ENCODE measurements around the gene CIB2.

The CIB2 gene

DNA sequence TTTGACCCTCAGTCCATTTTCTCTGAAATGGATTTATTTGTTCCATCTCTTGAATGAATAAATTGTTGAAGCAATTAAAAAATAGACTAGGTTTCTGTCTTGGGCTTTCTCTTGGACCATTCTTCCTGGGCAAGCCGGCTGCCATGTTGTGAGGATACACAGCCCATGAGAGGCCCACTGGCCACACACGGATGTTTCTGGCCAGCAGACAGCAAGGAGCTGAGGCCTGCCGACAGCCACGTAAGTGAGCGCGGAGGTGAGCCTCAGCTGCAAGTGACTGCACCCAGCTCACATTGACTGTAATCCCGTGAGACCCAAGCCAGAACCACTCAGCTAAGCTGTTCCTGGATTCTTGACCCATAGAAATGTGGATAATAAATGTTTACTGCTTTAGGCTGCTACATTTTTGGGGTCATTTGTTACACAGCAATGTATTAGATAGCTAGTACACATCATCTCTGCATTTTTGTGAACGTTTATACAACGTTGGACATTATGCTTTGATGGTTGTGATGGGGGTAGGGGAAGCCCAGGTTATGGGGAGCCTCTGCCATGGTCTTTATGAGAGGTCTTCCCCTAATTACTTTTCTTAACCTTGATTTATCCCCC is 40.7 kb upstream of the CIB2 start:
- H3K4me3 ChIP-seq (ENCODE audit: low read depth, low read length), result no peak overlapping the region
- no peak for DNase-seq (ENCODE audit: low read depth)
- TF ChIP-seq, protein P1, sequence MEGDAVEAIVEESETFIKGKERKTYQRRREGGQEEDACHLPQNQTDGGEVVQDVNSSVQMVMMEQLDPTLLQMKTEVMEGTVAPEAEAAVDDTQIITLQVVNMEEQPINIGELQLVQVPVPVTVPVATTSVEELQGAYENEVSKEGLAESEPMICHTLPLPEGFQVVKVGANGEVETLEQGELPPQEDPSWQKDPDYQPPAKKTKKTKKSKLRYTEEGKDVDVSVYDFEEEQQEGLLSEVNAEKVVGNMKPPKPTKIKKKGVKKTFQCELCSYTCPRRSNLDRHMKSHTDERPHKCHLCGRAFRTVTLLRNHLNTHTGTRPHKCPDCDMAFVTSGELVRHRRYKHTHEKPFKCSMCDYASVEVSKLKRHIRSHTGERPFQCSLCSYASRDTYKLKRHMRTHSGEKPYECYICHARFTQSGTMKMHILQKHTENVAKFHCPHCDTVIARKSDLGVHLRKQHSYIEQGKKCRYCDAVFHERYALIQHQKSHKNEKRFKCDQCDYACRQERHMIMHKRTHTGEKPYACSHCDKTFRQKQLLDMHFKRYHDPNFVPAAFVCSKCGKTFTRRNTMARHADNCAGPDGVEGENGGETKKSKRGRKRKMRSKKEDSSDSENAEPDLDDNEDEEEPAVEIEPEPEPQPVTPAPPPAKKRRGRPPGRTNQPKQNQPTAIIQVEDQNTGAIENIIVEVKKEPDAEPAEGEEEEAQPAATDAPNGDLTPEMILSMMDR (conservative IDR thresholded peaks at IDR 0.05; ENCODE audit: low read depth, low read length), result no peak

DNA sequence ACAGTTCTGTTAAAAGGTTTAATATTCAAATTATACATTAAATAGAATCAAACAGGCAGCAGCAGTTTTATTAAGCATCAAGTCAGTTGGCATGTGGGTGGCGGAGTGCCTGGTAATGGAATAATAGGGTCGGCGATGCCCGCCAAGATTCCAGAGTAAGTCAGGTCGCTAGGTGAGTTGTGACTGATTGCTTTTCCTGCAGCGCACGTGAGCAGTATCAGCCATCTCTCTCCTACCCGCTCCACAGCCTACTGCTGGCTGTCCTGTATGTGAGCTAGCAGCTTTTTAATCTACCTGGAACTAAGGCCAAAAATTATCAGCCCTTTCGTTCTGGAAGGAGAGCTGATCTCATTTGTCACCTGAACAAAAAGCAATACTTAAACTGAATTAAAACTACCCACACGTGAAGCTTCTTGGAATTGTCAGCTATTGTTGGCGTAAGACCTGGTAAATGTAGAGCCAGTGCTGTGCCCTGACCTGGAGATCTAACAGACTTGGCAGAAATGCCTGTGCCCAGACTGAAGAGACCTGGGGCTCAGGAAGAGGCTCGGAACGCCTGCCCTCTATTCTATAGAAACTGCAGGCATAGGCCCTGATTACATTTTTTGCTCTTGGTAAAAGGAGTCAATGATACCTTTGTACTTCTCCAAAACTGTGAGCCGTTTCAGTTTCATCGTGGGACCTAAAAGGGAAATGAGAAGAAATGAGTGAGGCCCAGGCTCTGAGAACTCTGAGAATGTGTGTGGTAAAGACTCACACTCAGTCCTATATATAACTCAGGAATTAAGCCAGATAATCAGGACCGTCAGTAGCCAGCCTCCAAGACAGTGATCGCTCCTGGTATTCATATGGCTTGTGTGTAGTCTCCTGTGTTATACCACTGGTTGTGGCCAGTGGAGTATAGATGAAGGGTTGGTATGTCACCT is 39.9 kb upstream of the CIB2 start:
- TF ChIP-seq, protein P1 (conservative IDR thresholded peaks at IDR 0.05; ENCODE audit: low read depth, low read length), result no peak
- no peak overlapping the region for H3K4me3 ChIP-seq (ENCODE audit: low read depth, low read length)
- DNase-seq (ENCODE audit: low read depth), result no peak

DNA sequence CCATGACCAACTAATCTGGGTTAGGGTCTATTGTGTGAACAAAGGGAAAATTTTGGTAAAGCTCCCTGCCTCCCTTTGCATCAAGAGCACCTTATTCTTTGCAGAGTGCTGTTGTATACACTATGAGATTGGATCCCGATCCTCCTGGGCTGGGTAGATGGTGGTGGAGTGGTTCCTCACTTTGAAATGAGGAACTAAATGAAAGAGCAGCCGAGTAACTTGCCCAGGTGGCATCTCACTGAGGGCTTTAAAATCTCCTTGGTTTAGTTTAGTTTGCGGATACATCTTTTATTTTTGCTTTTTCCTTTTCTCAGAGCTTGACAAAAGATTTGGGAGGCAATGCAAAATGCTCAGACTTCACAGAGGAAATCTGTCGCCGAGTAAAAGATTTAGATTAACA is 37.4 kb upstream of the CIB2 start:
- DNase-seq (ENCODE audit: low read depth), result no peak
- no peak overlapping the region for H3K4me3 ChIP-seq (ENCODE audit: low read depth, low read length)
- TF ChIP-seq, protein P1 (conservative IDR thresholded peaks at IDR 0.05; ENCODE audit: low read depth, low read length), result no peak

DNA sequence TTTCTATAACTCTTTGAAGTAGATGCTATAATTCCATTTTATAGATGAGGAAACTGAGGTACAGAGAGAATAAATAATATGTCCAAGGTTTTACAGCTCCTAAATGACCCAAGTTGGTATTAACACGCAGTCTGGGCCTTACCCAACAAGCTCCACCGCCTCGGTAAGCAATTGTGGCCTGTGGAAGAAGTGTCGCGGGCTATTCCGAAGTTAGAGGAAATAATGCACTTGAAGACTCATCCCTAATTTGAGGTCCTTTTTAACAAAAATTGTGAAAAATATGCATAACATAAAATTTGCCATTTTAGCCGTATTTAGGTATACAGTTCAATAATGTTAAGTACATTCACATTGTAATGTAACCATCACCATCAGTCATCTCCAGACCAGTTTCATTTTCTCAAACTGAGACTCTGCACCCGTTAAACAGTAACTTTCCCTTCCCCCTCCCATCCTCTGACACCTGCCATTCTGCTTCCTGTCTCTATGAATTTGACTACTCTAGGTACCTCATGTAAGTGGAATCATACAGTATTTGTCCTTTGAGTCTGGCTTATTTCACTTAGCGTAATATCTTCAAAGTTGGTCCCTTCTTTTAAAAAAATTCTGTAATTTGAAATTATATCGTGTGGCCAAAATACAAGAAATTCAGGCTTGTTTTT is 36.1 kb upstream of the CIB2 start:
- no peak for DNase-seq (ENCODE audit: low read depth)
- TF ChIP-seq, protein P1 (conservative IDR thresholded peaks at IDR 0.05; ENCODE audit: low read depth, low read length), result no peak
- no peak overlapping the region for H3K4me3 ChIP-seq (ENCODE audit: low read depth, low read length)

DNA sequence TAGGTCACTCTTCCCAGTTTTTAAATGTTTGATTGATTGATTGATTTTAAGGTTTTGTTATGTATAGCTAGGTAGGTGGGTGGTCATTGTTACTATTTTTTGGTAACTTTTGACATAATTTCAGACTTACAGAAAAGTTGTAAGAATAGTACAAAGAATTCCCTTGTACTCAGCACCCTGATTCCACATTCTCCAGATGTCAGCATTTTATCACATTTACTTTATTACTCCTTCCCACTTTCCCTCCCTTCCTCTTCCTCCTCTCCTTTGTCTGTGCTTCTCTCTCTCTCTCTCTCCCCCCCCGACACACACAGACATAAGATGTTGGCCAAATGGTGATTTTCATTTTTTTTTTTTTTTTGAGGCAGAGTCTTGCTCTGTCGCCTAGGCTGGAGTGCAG is 32.8 kb upstream of the CIB2 start:
- DNase-seq (ENCODE audit: low read depth), result no peak
- TF ChIP-seq, protein P1 (conservative IDR thresholded peaks at IDR 0.05; ENCODE audit: low read depth, low read length), result no peak
- H3K4me3 ChIP-seq (ENCODE audit: low read depth, low read length), result no peak overlapping the region

DNA sequence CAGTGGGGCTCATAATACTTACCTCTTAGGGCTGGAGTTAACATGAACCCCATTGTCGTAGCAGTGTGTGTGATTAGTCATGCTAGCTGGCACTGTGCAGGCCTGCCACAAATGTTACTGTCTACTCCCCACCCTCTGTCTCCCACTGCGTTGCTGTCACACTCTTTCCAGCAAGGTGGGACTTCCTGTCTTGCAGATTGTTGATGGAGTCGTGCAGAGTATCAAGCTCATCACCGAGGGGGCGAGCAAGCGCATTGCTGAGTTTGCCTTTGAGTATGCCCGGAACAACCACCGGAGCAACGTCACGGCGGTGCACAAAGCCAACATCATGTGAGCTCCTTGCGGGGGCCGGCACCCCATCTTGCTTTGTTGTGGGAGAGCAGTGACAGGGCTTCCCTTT is 30.8 kb upstream of the CIB2 start:
- TF ChIP-seq, protein P1 (conservative IDR thresholded peaks at IDR 0.05; ENCODE audit: low read depth, low read length), result no peak
- H3K4me3 ChIP-seq (ENCODE audit: low read depth, low read length), result no peak overlapping the region
- no peak for DNase-seq (ENCODE audit: low read depth)
